ENCODE data around the gene ZBTB1.

DNA sequence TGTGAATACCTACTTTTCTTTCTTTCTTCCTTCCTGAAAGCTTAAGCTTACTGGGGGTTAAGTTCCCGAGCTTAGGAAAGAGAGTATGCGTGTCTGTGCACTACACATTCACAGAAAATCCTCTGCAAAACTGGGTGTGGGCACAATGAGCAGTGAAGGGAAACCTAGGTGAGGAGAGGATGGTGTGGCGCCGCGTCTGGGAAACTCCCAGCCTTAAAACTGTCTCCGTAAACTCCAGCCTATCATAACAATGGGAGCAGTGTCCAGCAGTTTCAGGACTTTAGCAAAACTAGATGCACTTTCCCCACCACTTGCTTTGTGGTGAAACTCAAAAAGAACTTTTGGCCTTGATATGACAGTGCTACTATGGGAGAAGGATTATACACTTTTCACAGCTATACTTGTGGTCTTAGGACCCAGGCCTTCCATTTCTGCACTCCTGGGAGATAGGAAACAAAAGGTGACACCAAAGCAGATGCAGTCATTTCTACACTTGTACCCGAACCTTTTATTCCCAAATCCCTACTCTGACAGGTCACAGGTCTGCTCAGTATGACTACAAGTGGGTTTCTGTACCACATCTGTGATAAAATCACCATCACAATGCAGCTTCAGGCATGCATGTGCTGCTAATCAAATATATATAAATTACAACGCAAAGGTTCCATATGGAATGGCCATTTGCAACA lies 28.8 kb upstream of the ZBTB1 start:
- TF ChIP-seq, protein P1, sequence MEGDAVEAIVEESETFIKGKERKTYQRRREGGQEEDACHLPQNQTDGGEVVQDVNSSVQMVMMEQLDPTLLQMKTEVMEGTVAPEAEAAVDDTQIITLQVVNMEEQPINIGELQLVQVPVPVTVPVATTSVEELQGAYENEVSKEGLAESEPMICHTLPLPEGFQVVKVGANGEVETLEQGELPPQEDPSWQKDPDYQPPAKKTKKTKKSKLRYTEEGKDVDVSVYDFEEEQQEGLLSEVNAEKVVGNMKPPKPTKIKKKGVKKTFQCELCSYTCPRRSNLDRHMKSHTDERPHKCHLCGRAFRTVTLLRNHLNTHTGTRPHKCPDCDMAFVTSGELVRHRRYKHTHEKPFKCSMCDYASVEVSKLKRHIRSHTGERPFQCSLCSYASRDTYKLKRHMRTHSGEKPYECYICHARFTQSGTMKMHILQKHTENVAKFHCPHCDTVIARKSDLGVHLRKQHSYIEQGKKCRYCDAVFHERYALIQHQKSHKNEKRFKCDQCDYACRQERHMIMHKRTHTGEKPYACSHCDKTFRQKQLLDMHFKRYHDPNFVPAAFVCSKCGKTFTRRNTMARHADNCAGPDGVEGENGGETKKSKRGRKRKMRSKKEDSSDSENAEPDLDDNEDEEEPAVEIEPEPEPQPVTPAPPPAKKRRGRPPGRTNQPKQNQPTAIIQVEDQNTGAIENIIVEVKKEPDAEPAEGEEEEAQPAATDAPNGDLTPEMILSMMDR (IDR thresholded peaks at IDR 0.05; ENCODE audit: insufficient read depth, low read length, poor library complexity, severe bottlenecking), result no peak
- TF ChIP-seq EZH2phosphoT487 (conservative IDR thresholded peaks at IDR 0.05; ENCODE audit: low read length), result no peak
